CD1c-positive myeloid dendritic cell (primary cell): ENCODE results near the gene TK1.

Experiments used
- DNase-seq: peaks from one replicate; pipeline ENCODE4 v3.0.0-alpha.2; 2016; ENCODE audit errors: extremely low spot score

Gene TK1

GRCh38 chr17:78133971-78134898 lies 52.6 kb downstream of the TK1 start:
- peak; percentile 64 for DNase-seq

DNA sequence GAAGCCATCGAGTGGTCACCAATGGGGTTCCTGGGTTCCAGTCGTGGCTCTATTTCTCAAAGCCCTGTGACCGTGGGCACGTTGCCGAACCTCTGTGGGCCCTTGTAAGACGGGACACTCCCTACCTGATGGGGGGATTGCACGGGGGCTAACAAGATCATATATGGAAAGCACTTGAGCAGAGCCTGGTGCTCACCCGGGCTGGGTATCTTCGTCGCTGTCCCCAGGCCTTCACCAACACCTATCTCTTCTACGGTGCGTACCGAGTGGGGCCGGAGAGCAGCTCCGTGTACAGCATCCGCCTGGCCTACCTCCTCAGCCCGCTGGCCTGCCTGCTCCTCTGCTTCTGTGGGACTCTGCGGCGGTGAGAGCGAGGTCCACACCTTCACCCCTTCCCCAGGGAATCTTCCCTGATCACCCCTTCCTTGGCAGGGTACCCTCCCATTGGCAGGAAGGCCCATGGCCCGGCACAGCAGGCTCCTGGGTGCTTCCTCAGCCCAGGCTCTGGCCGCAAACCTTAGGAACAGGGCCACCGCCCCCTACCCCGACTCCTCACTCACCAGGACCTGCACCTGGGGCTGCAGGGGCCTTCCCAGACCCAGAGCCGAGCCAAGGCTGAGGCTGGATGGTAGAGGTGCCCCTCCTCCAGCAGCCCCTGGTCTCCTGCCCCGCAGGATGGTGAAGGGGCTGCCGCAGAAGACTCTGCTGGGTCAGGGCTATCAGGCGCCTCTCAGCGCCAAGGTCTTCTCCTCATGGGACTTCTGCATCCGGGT lies 53.5 kb downstream of the TK1 start:
- no peak for DNase-seq

DNA sequence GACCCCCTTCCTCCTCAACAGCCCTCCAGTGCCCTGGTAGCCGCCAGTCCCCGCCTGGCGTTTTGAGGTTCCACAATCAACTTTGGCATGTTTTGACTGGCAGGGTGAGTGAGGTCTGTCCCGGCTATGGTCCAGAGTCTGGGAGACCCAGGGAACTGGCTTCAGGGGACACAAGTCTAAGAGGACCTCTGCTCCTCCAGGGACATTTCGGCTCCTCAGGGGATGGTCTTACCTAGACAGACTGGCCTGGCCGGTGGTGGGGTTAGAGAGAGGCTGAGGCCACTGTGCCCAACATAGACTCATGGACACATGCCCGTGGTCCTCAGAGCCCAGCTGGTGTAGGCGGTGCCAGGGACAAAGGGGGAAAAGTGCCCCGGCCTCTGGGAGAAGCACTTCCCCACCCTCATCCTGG lies 54.1 kb downstream of the TK1 start:
- no peak for DNase-seq

DNA sequence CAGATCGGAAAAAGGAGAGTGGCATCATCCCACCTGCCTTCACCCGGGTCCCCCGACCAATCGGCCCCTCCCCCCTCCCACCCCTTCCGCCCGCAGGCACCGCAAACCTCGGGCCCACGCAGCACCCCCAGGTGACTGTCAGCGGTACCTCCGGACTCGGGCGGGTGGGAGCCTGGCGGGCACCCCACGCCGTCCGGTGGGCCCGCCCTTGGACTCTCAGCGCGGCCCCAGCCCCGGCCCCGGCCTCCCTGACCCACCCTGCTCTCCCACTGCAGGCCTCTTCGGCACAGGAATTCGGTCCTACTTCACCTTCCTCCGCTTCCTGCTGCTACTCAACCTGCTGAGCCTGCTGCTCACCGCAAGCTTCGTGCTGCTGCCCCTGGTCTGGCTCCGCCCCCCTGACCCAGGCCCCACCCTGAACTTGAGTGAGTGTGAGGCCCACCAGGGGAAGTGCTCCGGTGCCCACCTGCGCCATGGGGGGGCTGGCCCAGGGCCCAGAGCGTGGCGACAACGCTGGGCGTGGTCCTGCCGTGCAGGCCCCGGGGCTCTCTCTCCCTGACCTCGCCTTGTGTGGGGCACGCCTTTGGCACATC lies 54.7 kb downstream of the TK1 start:
- DNase-seq: peak; percentile 41

DNA sequence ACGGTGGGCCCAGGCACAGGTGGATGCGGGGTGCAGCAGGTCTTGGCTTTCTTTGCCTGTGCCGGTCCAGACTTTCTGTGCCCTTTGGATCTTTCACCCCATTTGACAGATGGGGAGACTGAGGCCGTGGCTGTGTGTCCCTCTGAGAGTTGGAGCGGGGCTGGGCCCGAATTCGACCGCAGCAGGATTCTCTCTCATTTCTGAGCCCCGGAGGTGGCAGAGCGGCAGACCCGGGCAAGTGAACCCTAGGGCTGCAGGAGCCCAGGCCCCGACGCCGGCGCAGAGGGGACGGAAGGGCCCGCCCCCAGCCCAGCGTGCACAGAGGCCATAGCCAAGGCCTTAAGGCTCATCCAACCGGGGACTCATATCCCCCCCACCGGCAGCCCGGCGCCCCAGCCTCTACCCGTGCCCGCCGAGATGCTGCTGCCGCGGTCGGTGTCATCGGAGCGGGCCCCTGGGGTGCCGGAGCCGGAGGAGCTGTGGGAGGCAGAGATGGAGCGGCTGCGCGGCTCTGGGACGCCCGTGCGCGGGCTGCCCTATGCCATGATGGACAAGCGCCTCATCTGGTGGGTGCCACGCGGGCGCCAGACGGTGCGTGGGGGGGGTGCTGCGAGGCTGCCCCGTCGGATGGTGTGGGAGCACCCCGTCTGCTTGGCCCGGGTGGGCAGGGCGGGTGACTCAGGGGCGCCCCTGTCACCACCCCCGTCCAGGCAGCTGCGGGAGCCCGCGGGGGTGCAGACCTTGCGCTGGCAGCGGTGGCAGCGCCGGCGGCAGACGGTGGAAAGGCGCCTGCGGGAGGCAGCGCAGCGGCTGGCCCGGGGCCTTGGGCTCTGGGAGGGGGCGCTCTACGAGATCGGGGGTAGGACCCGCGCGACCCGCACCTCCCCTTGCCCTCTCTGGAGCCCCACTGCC lies 55.4 kb downstream of the TK1 start:
- DNase-seq: peak; percentile 66

DNA sequence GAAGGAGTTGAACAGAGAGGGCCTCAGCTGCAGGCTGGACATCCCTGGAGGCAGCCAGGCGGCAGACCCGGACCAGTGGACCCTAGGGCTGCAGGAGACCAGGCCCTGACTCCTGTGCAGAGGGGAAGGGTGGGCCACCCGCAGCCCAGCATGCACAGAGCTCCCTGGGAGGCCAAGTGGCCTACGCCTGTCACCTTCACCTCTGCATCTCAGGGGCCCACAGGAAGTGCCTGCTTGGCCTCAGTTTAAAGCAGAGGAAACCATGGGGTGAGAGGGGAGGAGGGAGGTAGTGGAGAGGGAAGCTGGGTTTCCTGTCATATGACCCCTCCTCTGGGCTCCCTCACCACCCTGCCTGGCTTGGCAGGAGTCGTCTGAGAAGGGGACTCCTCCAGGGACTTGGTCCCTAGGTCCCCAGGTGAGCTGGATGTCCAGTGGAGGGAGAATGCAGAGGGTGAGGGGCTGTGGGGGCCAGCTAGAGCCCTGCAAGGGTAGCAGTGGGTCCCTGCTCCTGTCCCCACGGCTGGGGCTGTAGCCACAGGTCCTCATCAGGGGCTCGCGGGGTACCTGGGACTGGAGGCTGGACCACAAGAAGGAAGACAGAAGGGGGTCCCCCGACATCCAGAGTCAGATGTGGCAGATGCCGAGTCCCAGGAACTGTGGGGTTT lies 56.3 kb downstream of the TK1 start, which contains the start of gene TMC8:
TSS of gene TMC8 (plus strand) at position 335 of the 665 bp plus-strand sequence. CDS start 818 bp downstream, outside the sequence.
- peak; percentile 53 for DNase-seq

- DNase-seq: no peak
These were observed 56.8 kb downstream of the TK1 start for GRCh38 chr17:78130090-78130436.

DNA sequence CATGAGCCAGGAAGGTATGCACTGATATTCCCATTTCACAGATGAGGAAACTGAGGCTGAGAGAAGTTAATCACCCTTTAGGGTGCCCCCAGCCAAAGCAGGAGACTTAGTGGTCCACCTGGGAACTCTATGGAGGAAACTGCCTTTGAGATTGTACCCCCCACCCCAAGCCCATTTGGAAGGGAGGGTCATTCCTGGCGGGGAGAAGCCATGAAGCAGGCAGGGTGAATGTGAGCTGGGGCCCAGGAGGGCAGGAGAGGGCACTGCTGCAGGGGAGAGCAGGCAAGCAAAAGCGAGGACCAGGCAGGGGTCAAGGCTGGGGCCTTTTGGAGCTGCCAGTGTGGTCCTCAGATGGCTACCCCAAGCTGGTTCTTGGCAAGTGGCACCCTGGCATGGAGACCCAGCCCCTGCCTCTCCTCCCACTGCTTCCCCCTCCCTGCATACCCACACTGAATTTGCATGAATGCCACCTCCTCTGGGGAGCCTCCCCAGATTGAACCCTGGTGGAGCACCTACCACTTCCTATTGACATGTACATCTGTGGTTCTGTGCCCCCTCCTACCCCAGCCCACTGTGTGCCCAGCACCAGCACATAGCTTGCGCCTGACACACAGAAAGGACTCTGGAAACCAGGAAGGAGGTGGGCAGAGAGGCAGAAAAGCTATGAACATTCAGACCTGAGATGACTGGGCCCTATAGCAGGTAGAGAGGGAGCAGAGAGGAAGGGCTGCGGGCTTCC lies 57.3 kb downstream of the TK1 start:
- DNase-seq: peak; percentile 37

GRCh38 chr17:78128551-78129350 lies 58.1 kb downstream of the TK1 start, which contains the start of gene TMC6:
Gene TMC6 (minus strand): TSS chr17:78128755. CDS start chr17:78126832, 1,923 bp downstream.
- peak; percentile 74 for DNase-seq

DNA sequence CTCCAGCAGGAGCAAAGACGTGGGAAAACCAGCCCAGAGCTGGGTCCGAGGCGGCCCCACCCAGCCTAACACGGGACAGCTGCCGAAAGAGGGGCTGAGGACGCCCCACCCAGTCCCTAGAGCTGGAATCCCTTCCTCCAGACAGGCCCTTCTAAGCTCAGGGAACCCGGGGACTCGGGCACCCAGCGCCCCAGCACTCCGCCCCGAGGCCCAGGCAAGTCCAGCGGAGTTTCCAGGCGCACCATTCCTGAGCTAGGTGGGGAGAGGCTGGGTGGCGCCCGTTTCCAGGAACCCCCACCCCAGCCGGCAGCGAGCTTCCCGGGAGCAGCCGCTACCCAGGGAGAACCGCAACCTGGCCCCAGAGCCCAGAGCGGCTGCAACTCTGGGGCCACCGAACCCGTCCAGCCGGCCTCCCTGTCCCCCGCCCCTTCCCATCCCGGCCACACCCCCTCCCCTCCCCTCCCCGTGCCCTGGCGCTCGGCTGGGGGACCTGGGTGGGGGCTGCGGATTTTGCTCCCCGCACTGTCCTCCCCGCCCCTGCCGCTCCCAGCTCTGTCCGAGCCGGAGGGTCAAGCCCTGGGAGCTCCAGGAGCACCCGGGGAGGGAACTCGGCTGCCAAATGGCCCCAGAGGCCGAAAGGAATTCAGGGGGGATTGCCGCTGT lies 58.8 kb downstream of the TK1 start:
- no peak for DNase-seq

DNA sequence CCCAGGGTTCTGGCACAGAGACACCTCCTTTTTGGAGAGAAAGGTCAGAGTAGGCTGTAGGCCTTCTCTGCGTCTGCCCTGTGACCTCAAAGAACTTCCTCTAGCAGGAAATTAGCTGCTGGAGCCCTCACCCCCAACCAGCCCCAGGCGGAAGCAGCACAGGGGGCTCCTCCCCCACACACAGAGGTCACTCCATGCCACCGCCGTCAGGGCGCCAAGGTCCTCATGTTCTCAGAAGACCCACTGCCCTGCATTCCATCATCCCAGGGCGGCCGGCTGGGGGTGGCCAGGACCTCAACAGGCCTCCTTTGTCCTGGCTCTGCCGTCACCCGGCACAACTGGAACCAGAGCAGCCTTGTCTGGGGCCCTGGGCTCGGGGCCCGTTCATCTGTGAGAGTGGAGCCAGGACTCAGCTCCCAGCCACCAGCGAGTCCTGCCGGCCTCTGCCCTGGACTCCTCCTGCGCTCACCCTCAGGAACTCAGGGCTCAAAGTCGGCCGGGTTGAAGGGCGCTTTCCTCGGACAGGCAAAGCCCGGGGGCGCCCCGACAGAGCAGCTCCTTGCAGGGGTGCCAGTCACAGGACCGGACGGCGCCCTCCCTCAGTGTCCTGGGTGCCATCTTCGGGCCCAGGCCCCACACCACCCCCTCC lies 59.5 kb downstream of the TK1 start:
- DNase-seq: peak; percentile 88

- no peak for DNase-seq
These were observed 60.0 kb downstream of the TK1 start for GRCh38 chr17:78126895-78127238.

- DNase-seq: no peak
These were observed 60.6 kb downstream of the TK1 start for GRCh38 chr17:78125976-78126894.

- peak; percentile 26 for DNase-seq
These were observed 61.5 kb downstream of the TK1 start for GRCh38 chr17:78125138-78125913.

DNA sequence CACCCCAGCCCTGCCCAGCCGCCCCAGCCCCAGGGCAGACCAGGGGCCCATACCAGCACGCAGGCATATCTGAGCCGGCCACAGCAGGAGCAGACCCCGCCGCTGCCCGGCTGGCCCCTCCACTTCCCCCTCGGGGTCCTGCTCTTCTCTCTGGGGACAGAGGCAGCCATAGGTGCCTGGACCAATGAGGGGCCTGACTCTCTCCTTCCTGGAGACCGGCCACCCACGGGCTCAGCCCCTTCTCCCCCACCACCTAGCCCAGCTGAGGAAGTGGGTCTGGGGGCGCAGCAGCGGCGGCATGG lies 62.1 kb downstream of the TK1 start:
- DNase-seq: no peak
